Measurements from ENCODE around the gene NR1I3.

NR1I3 gene

GRCh38 chr1:161222175-161223019 is 15.6 kb downstream of the NR1I3 start:
- Histone ChIP-seq H3K4me3 (no peak overlapping the region), H3K27me3 (peaks cover 36% of the 10 kb centered on the region), H4K20me1 (peaks cover 11% of the 10 kb centered on the region), H3K9me3 (no peaks in the 10 kb centered on the region), H3K36me3 (no peaks in the 10 kb centered on the region), H3K4me2 (no peak overlapping the region), H3K9ac (no peak overlapping the region), H3K4me1 (peaks cover 36% of the 10 kb centered on the region), H3K27ac (no peak overlapping the region)
- no peak for TF ChIP-seq Cebpa-rat (IDR thresholded peaks at IDR 0.05)

GRCh38 chr1:161220002-161220401 is 18.0 kb downstream of the NR1I3 start:
- Histone ChIP-seq H3K4me2 (no peak overlapping the region), H3K9ac (no peak overlapping the region), H3K9me3 (no peaks in the 10 kb centered on the region), H4K20me1 (peaks cover 32% of the 10 kb centered on the region), H3K4me3 (no peak overlapping the region), H3K27ac (no peak overlapping the region), H3K36me3 (no peaks in the 10 kb centered on the region), H3K27me3 (peaks cover 44% of the 10 kb centered on the region), H3K4me1 (peaks cover 43% of the 10 kb centered on the region)
- no peak for TF ChIP-seq Cebpa-rat (IDR thresholded peaks at IDR 0.05)

GRCh38 chr1:161219078-161219892 is 18.7 kb downstream of the NR1I3 start:
- H3K27ac ChIP-seq = no peak overlapping the region
- peaks cover 38% of the 10 kb centered on the region for H4K20me1 ChIP-seq
- peaks cover 5% of the 10 kb centered on the region for H3K36me3 ChIP-seq
- peaks cover 49% of the 10 kb centered on the region for H3K4me1 ChIP-seq
- H3K9me3 ChIP-seq = no peaks in the 10 kb centered on the region
- H3K27me3 ChIP-seq = peaks cover 44% of the 10 kb centered on the region
- peak overlapping the region; percentile 71 for H3K4me2 ChIP-seq
- no peak for TF ChIP-seq Cebpa-rat (IDR thresholded peaks at IDR 0.05)
- H3K9ac ChIP-seq = no peak overlapping the region
- no peak overlapping the region for H3K4me3 ChIP-seq

GRCh38 chr1:161218301-161219077 is 19.5 kb downstream of the NR1I3 start:
- H3K9me3 ChIP-seq = no peaks in the 10 kb centered on the region
- peaks cover 43% of the 10 kb centered on the region for H4K20me1 ChIP-seq
- no peak overlapping the region for H3K4me3 ChIP-seq
- peak overlapping the region; percentile 71 for H3K4me2 ChIP-seq
- H3K4me1 ChIP-seq = peaks cover 51% of the 10 kb centered on the region
- peaks cover 13% of the 10 kb centered on the region for H3K36me3 ChIP-seq
- no peak overlapping the region for H3K9ac ChIP-seq
- no peak overlapping the region for H3K27ac ChIP-seq
- H3K27me3 ChIP-seq = peaks cover 44% of the 10 kb centered on the region
- TF ChIP-seq Cebpa-rat (IDR thresholded peaks at IDR 0.05) = no peak

GRCh38 chr1:161217831-161218230 is 20.2 kb downstream of the NR1I3 start:
- Histone ChIP-seq H3K4me2 (peak overlapping the region; percentile 71), H3K4me1 (peaks cover 51% of the 10 kb centered on the region), H3K9me3 (no peaks in the 10 kb centered on the region), H4K20me1 (peaks cover 47% of the 10 kb centered on the region), H3K9ac (no peak overlapping the region), H3K36me3 (peaks cover 20% of the 10 kb centered on the region), H3K27me3 (peaks cover 44% of the 10 kb centered on the region), H3K27ac (no peak overlapping the region), H3K4me3 (no peak overlapping the region; the same call in 1 of the 2 replicates)
- TF ChIP-seq Cebpa-rat (IDR thresholded peaks at IDR 0.05) = no peak

- Histone ChIP-seq H4K20me1 (peaks cover 47% of the 10 kb centered on the region), H3K36me3 (peaks cover 27% of the 10 kb centered on the region), H3K9me3 (no peaks in the 10 kb centered on the region), H3K4me2 (peak overlapping the region; percentile 71), H3K9ac (no peak overlapping the region), H3K4me1 (peaks cover 51% of the 10 kb centered on the region), H3K4me3 (no peak overlapping the region), H3K27me3 (peaks cover 42% of the 10 kb centered on the region), H3K27ac (no peak overlapping the region)
- no peak for TF ChIP-seq Cebpa-rat (IDR thresholded peaks at IDR 0.05)
Observed at GRCh38 chr1:161216945-161217712, 20.9 kb downstream of the NR1I3 start.

- Histone ChIP-seq H3K4me2 (peak within 1 kb of the TSS; percentile 71), H3K9ac (no peak within 1 kb of the TSS), H3K27me3 (peaks cover 31% of the 10 kb centered on the region), H3K27ac (no peak within 1 kb of the TSS), H3K4me3 (peak within 1 kb of the TSS; percentile 27; the same call in 1 of the 2 replicates), H3K9me3 (no peaks in the 10 kb centered on the region), H4K20me1 (peaks cover 52% of the 10 kb centered on the region), H3K4me1 (peaks cover 53% of the 10 kb centered on the region), H3K36me3 (peaks cover 47% of the 10 kb centered on the region)
- no peak for TF ChIP-seq Cebpa-rat (IDR thresholded peaks at IDR 0.05)
Observed at GRCh38 chr1:161215076-161215475, 22.9 kb downstream of the NR1I3 start, which contains the start of gene FCER1G. TSS of gene FCER1G (plus strand) at chr1:161215295. CDS start at chr1:161215322, 27 bp downstream.

- H3K4me1 ChIP-seq = peaks cover 60% of the 10 kb centered on the region
- peaks cover 54% of the 10 kb centered on the region for H3K36me3 ChIP-seq
- TF ChIP-seq Cebpa-rat (IDR thresholded peaks at IDR 0.05) = no peak
- H3K27me3 ChIP-seq = peaks cover 24% of the 10 kb centered on the region
- H4K20me1 ChIP-seq = peaks cover 54% of the 10 kb centered on the region
- H3K9ac ChIP-seq = no peak overlapping the region
- no peak overlapping the region for H3K4me3 ChIP-seq
- no peak overlapping the region for H3K27ac ChIP-seq
- peak overlapping the region; percentile 71 for H3K4me2 ChIP-seq
- no peaks in the 10 kb centered on the region for H3K9me3 ChIP-seq
Observed at GRCh38 chr1:161214369-161214768, 23.6 kb downstream of the NR1I3 start.
